A673 (cell line): ENCODE measurements around the gene OSCAR.

Experiments
- EZH2 ChIP-seq: fragments of 200-600 bp; sonication (generic); IDR thresholded peaks from 2 replicates; pipeline ENCODE4 v1.6.1; 2017; ENCODE audit warnings: borderline replicate concordance, low read depth, mild to moderate bottlenecking, mixed read lengths, antibody characterized with exemption, low read length; ENCODE audit not compliant: poor library complexity, severe bottlenecking
- TF ChIP-seq, protein P1 (sequence below): fragments of 300-800, 200-600 bp; sonication (generic); conservative IDR thresholded peaks from 2 replicates; pipeline ENCODE4 v1.5.1; 2017; ENCODE audit warnings: low read depth, mild to moderate bottlenecking, antibody characterized with exemption, low read length, moderate library complexity, mixed read lengths

DNA sequence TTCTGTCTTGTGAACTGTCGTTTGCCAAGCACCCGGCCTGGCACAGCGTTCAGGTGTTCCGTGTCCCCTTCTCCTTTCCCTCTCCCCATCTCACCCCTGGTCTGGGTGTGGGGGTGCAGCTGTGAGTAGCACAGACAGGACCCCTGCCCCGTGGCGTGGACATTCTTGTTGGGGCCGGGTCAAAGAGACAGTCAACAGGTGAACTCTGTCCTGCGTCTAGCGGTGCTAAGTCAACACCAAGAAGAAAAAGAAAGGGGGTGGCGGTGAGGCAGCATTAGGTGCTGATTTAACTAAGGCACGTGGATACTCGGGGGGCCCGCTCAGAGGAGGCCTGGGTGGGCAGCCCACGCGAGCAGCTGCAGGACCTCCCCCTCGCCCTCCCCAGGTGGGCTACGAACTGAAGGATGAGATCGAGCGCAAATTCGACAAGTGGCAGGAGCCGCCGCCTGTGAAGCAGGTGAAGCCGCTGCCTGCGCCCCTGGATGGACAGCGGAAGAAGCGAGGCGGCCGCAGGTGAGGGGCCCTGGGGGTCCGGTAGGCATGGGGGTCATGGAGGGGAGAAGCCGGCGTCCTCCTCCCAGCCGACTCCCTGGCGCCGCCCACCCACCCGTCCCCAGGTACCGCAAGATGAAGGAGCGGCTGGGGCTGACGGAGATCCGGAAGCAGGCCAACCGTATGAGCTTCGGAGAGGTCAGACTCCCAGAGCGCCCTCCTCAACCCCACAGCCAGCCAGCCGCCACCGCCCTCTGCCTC is 27.3 kb upstream of the OSCAR start:
- TF ChIP-seq, protein P1, sequence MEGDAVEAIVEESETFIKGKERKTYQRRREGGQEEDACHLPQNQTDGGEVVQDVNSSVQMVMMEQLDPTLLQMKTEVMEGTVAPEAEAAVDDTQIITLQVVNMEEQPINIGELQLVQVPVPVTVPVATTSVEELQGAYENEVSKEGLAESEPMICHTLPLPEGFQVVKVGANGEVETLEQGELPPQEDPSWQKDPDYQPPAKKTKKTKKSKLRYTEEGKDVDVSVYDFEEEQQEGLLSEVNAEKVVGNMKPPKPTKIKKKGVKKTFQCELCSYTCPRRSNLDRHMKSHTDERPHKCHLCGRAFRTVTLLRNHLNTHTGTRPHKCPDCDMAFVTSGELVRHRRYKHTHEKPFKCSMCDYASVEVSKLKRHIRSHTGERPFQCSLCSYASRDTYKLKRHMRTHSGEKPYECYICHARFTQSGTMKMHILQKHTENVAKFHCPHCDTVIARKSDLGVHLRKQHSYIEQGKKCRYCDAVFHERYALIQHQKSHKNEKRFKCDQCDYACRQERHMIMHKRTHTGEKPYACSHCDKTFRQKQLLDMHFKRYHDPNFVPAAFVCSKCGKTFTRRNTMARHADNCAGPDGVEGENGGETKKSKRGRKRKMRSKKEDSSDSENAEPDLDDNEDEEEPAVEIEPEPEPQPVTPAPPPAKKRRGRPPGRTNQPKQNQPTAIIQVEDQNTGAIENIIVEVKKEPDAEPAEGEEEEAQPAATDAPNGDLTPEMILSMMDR, result no peak
- TF ChIP-seq EZH2, result no peak
